Skeletal muscle satellite cell (primary cell): ENCODE data around the gene ARID1B.
A peak's percentile ranks its signal among the peaks of the same experiment; 100 is the strongest.
"Not testable (repeated sequence)": the region's sequence is repeated elsewhere in the genome, so short reads cannot be mapped to it uniquely, and the experiment has no call there.

ENCODE experiments used
- H3K27me3 ChIP-seq: 2 replicates; pipeline ENCODE4 v1.7.0; 2013; ENCODE audit warnings: low read length; ENCODE audit not compliant: control insufficient read depth, insufficient read depth
- H3K36me3 ChIP-seq: 2 replicates; pipeline ENCODE4 v1.7.0; 2013; ENCODE audit warnings: mild to moderate bottlenecking, control low read depth, low read length; ENCODE audit not compliant: insufficient read depth
- H3K4me1 ChIP-seq: 2 replicates; pipeline ENCODE4 v1.7.0; 2013; ENCODE audit warnings: low read length; ENCODE audit not compliant: control insufficient read depth, insufficient read depth
- H3K4me2 ChIP-seq: 2 replicates; pipeline ENCODE4 v1.7.0; 2013; ENCODE audit warnings: mild to moderate bottlenecking, low read length
- H3K4me3 ChIP-seq: 2 replicates; pipeline ENCODE4 v1.7.0; 2013; ENCODE audit warnings: low read length
- H3K9ac ChIP-seq: 2 replicates; pipeline ENCODE4 v1.7.0; 2013; ENCODE audit warnings: mild to moderate bottlenecking, low read depth, low read length, moderate library complexity
- H3K9me3 ChIP-seq: replicated peaks from 2 replicates; pipeline ENCODE4 v1.7.0; 2013; ENCODE audit warnings: mild to moderate bottlenecking, control low read depth, low read length

The ARID1B gene

GRCh38 chr6:156934069-156934460 lies 156.9 kb downstream of the ARID1B start:
- H3K4me1 ChIP-seq: no peaks in the 10 kb centered on the region
- no peak overlapping the region for H3K4me3 ChIP-seq
- no peak overlapping the region for H3K4me2 ChIP-seq
- H3K9ac ChIP-seq: no peak overlapping the region
- no peaks in the 10 kb centered on the region for H3K36me3 ChIP-seq
- no peaks in the 10 kb centered on the region for H3K27me3 ChIP-seq
- no peaks in the 10 kb centered on the region for H3K9me3 ChIP-seq

GRCh38 chr6:156935000-156935399 lies 157.8 kb downstream of the ARID1B start:
- Histone ChIP-seq H3K9ac (no peak overlapping the region), H3K4me1 (no peaks in the 10 kb centered on the region), H3K27me3 (no peaks in the 10 kb centered on the region), H3K4me3 (no peak overlapping the region), H3K4me2 (no peak overlapping the region), H3K36me3 (no peaks in the 10 kb centered on the region), H3K9me3 (no peaks in the 10 kb centered on the region)

- H3K4me2 ChIP-seq: no peak overlapping the region
- H3K27me3 ChIP-seq: no peaks in the 10 kb centered on the region
- no peak overlapping the region for H3K4me3 ChIP-seq
- peaks cover 9% of the 10 kb centered on the region for H3K4me1 ChIP-seq
- no peaks in the 10 kb centered on the region for H3K36me3 ChIP-seq
- H3K9ac ChIP-seq: no peak overlapping the region
- no peaks in the 10 kb centered on the region for H3K9me3 ChIP-seq
These were observed 161.0 kb downstream of the ARID1B start for GRCh38 chr6:156938143-156938542.

GRCh38 chr6:156940221-156940620 lies 163.0 kb downstream of the ARID1B start:
- no peak overlapping the region for H3K9ac ChIP-seq
- H3K9me3 ChIP-seq: no peaks in the 10 kb centered on the region
- peaks cover 18% of the 10 kb centered on the region for H3K4me1 ChIP-seq

GRCh38 chr6:156942266-156942665 lies 165.1 kb downstream of the ARID1B start:
- Histone ChIP-seq H3K36me3 (no peaks in the 10 kb centered on the region), H3K4me2 (no peak overlapping the region), H3K27me3 (no peaks in the 10 kb centered on the region), H3K9ac (no peak overlapping the region), H3K4me1 (peaks cover 18% of the 10 kb centered on the region), H3K9me3 (no peaks in the 10 kb centered on the region), H3K4me3 (no peak overlapping the region)

More at GRCh38 chr6:156940221-156940620, 163.0 kb downstream of the ARID1B start:
- H3K36me3 ChIP-seq: no peaks in the 10 kb centered on the region
- H3K4me3 ChIP-seq: no peak overlapping the region
- H3K27me3 ChIP-seq: no peaks in the 10 kb centered on the region
- H3K4me2 ChIP-seq: no peak overlapping the region

- no peaks in the 10 kb centered on the region for H3K36me3 ChIP-seq
- H3K4me1 ChIP-seq: peaks cover 24% of the 10 kb centered on the region
- no peaks in the 10 kb centered on the region for H3K9me3 ChIP-seq
- H3K4me3 ChIP-seq: no peak overlapping the region
- peak overlapping the region; percentile 26 for H3K9ac ChIP-seq
- peak overlapping the region; percentile 40 for H3K4me2 ChIP-seq
- H3K27me3 ChIP-seq: no peaks in the 10 kb centered on the region
These were observed 166.0 kb downstream of the ARID1B start for GRCh38 chr6:156943166-156943565.

GRCh38 chr6:156943816-156944215 lies 166.6 kb downstream of the ARID1B start:
- H3K4me3 ChIP-seq: no peak overlapping the region
- no peaks in the 10 kb centered on the region for H3K36me3 ChIP-seq
- no peaks in the 10 kb centered on the region for H3K9me3 ChIP-seq
- no peaks in the 10 kb centered on the region for H3K27me3 ChIP-seq
- no peak overlapping the region for H3K9ac ChIP-seq
- peak overlapping the region; percentile 40 for H3K4me2 ChIP-seq
- peaks cover 30% of the 10 kb centered on the region for H3K4me1 ChIP-seq

- Histone ChIP-seq H3K4me3 (no peak overlapping the region), H3K4me1 (peaks cover 35% of the 10 kb centered on the region), H3K9me3 (no peaks in the 10 kb centered on the region)
These were observed 167.2 kb downstream of the ARID1B start for GRCh38 chr6:156944412-156944811.

GRCh38 chr6:156945789-156946172 lies 168.6 kb downstream of the ARID1B start:
- H3K9ac ChIP-seq, H3K27me3 ChIP-seq, H3K4me3 ChIP-seq, H3K4me2 ChIP-seq, H3K36me3 ChIP-seq, H3K9me3 ChIP-seq: not testable (repeated sequence)
- peaks cover 44% of the 10 kb centered on the region for H3K4me1 ChIP-seq

More at GRCh38 chr6:156944412-156944811, 167.2 kb downstream of the ARID1B start:
- Histone ChIP-seq H3K27me3 (no peaks in the 10 kb centered on the region), H3K4me2 (no peak overlapping the region), H3K36me3 (no peaks in the 10 kb centered on the region), H3K9ac (no peak overlapping the region)

GRCh38 chr6:156946370-156946936 lies 169.3 kb downstream of the ARID1B start:
- Histone ChIP-seq H3K36me3 (no peaks in the 10 kb centered on the region), H3K9me3 (no peaks in the 10 kb centered on the region), H3K4me2 (no peak overlapping the region), H3K4me1 (peaks cover 44% of the 10 kb centered on the region), H3K9ac (no peak overlapping the region), H3K4me3 (no peak overlapping the region), H3K27me3 (no peaks in the 10 kb centered on the region)

- H3K27me3 ChIP-seq: no peaks in the 10 kb centered on the region
- H3K4me1 ChIP-seq: peaks cover 44% of the 10 kb centered on the region
- no peak overlapping the region for H3K4me3 ChIP-seq
- no peak overlapping the region for H3K9ac ChIP-seq
- H3K36me3 ChIP-seq: no peaks in the 10 kb centered on the region
- no peak overlapping the region for H3K4me2 ChIP-seq
- H3K9me3 ChIP-seq: no peaks in the 10 kb centered on the region
These were observed 171.1 kb downstream of the ARID1B start for GRCh38 chr6:156948277-156948676.

- no peak overlapping the region for H3K9ac ChIP-seq
- peak overlapping the region; percentile 5 for H3K4me3 ChIP-seq
- H3K4me1 ChIP-seq: peaks cover 42% of the 10 kb centered on the region
- no peaks in the 10 kb centered on the region for H3K36me3 ChIP-seq
- no peaks in the 10 kb centered on the region for H3K27me3 ChIP-seq
- H3K9me3 ChIP-seq: no peaks in the 10 kb centered on the region
- H3K4me2 ChIP-seq: peak overlapping the region; percentile 29
These were observed 171.6 kb downstream of the ARID1B start for GRCh38 chr6:156948807-156949206.
